Osteoblast (primary cell): ENCODE data around the gene CD200. TPM values are rescaled to one million over a fixed set of nuclear protein-coding genes. Genes with fewer than 3 reads are reported as not detected.

Experiments used
- DNase-seq: peaks from one replicate; pipeline ENCODE4 v3.0.0; 2011; ENCODE audit warnings: low spot score, mixed read lengths; ENCODE audit not compliant: insufficient read length; ENCODE audit errors: missing footprints
- H2AFZ ChIP-seq: 2 replicates; pipeline ENCODE4 v1.6.0; 2011; ENCODE audit warnings: mild to moderate bottlenecking, low read length
- H3K27ac ChIP-seq: 2 replicates; pipeline ENCODE4 v1.5.1; 2011; ENCODE audit warnings: mild to moderate bottlenecking, low read depth, low read length, moderate library complexity
- H3K27me3 ChIP-seq: 2 replicates; pipeline ENCODE4 v1.6.0; 2012; ENCODE audit warnings: mild to moderate bottlenecking, control low read depth, inconsistent platforms, low read length, moderate library complexity; ENCODE audit not compliant: insufficient read depth
- H3K36me3 ChIP-seq: 2 replicates; pipeline ENCODE4 v1.5.1; 2011; ENCODE audit warnings: mild to moderate bottlenecking, low read length, control low read depth, moderate library complexity; ENCODE audit not compliant: insufficient read depth
- H3K4me1 ChIP-seq: 2 replicates; pipeline ENCODE4 v1.5.1; 2011; ENCODE audit warnings: mild to moderate bottlenecking, low read length, control low read depth, moderate library complexity; ENCODE audit not compliant: insufficient read depth
- H3K4me2 ChIP-seq: 2 replicates; pipeline ENCODE4 v1.6.0; 2011; ENCODE audit warnings: mild to moderate bottlenecking, low read length; ENCODE audit not compliant: insufficient read depth
- H3K4me3 ChIP-seq: fragments of 200-600 bp; sonication (generic); 3 replicates; pipeline ENCODE4 v1.5.1; 2012; ENCODE audit warnings: mild to moderate bottlenecking, low read length, inconsistent platforms; ENCODE audit not compliant: insufficient read depth
- H3K79me2 ChIP-seq: 2 replicates; pipeline ENCODE4 v1.6.0; 2012; ENCODE audit warnings: mild to moderate bottlenecking, low read length, control low read depth, inconsistent platforms; ENCODE audit not compliant: insufficient read depth
- H3K9me3 ChIP-seq: 2 replicates; pipeline ENCODE4 v1.5.1; 2011; ENCODE audit warnings: low read depth, low read length, control low read depth
- H4K20me1 ChIP-seq: 2 replicates; pipeline ENCODE4 v1.6.0; 2012; ENCODE audit warnings: mild to moderate bottlenecking, low read length, control low read depth; ENCODE audit not compliant: insufficient read depth
- CTCF ChIP-seq: IDR thresholded peaks from 2 replicates; pipeline ENCODE4 v1.5.1; 2011; ENCODE audit warnings: mild to moderate bottlenecking, low read depth, low read length, moderate library complexity; ENCODE audit errors: extremely low read depth
- total RNA-seq: library from RNA; depleted of rRNA; stranded (reverse); fragments of >200 nt; gene quantifications from 2 replicates; pipeline ENCODE4 v1.2.3, GENCODE V29; 2012

Gene CD200
- total RNA-seq, 1 donor: 3.3 TPM

- Histone ChIP-seq H3K9me3 (no peaks in the 10 kb centered on the region), H3K4me3 (no peak overlapping the region), H3K27ac (no peak overlapping the region), H3K4me2 (no peak overlapping the region), H3K36me3 (no peaks in the 10 kb centered on the region), H2AFZ (no peak overlapping the region), H4K20me1 (no peaks in the 10 kb centered on the region), H3K27me3 (no peaks in the 10 kb centered on the region), H3K4me1 (no peaks in the 10 kb centered on the region), H3K79me2 (no peaks in the 10 kb centered on the region)
- no peak for TF ChIP-seq CTCF
- no peak for DNase-seq
Measured at GRCh38 chr3:112314649-112315048, 18.3 kb upstream of the CD200 start.

- Histone ChIP-seq H2AFZ (no peak overlapping the region), H3K4me2 (no peak overlapping the region), H3K79me2 (no peaks in the 10 kb centered on the region), H3K9me3 (no peaks in the 10 kb centered on the region), H3K4me1 (no peaks in the 10 kb centered on the region), H4K20me1 (no peaks in the 10 kb centered on the region), H3K4me3 (no peak overlapping the region), H3K27ac (no peak overlapping the region), H3K36me3 (no peaks in the 10 kb centered on the region), H3K27me3 (no peaks in the 10 kb centered on the region)
- no peak for TF ChIP-seq CTCF
- no peak for DNase-seq
Measured at GRCh38 chr3:112315791-112316190, 17.2 kb upstream of the CD200 start.

GRCh38 chr3:112319516-112320276 is 13.3 kb upstream of the CD200 start:
- Histone ChIP-seq H3K36me3 (no peaks in the 10 kb centered on the region), H3K27me3 (peaks cover 13% of the 10 kb centered on the region), H3K4me3 (no peak overlapping the region), H4K20me1 (no peaks in the 10 kb centered on the region), H3K9me3 (no peaks in the 10 kb centered on the region), H3K4me1 (no peaks in the 10 kb centered on the region), H3K27ac (no peak overlapping the region), H3K4me2 (no peak overlapping the region), H2AFZ (no peak overlapping the region), H3K79me2 (no peaks in the 10 kb centered on the region)
- DNase-seq: no peak
- TF ChIP-seq CTCF: no peak

GRCh38 chr3:112320691-112321090 is 12.3 kb upstream of the CD200 start:
- no peak for DNase-seq
- H3K27me3 ChIP-seq: peaks cover 19% of the 10 kb centered on the region
- H3K27ac ChIP-seq: no peak overlapping the region
- H3K9me3 ChIP-seq: no peaks in the 10 kb centered on the region
- H3K36me3 ChIP-seq: no peaks in the 10 kb centered on the region
- no peaks in the 10 kb centered on the region for H3K79me2 ChIP-seq
- no peak overlapping the region for H3K4me2 ChIP-seq
- H3K4me3 ChIP-seq: no peak overlapping the region
- no peaks in the 10 kb centered on the region for H4K20me1 ChIP-seq
- H2AFZ ChIP-seq: no peak overlapping the region
- no peak for TF ChIP-seq CTCF
- H3K4me1 ChIP-seq: no peaks in the 10 kb centered on the region
